CD14-positive monocyte (primary cell): Measurements from ENCODE around the gene ZNF69. TPM values are rescaled to one million over a fixed set of nuclear protein-coding genes. Genes with fewer than 3 reads are reported as not detected.
A peak's percentile ranks its signal among the peaks of the same experiment; 100 is the strongest.

Experiments
- DNase-seq, 3 donors: peaks; one replicate each; pipeline ENCODE4 v3.0.0-alpha.2; 2011 to 2022
- H2AFZ ChIP-seq: 2 replicates; pipeline ENCODE4 v1.6.0; 2012; ENCODE audit warnings: mild to moderate bottlenecking, low read depth, low read length, inconsistent platforms; ENCODE audit not compliant: insufficient read depth, poor library complexity, severe bottlenecking
- H3K27ac ChIP-seq, 2 donors: 1 replicate in 1 of 2; 2 replicates in 1 of 2; pipeline ENCODE4 v1.5.1; 2012 to 2013; ENCODE audit warnings: low read length in 2 of 2, control low read depth in 1 of 2, inconsistent platforms in 1 of 2, low read depth in 1 of 2, mild to moderate bottlenecking in 1 of 2
- H3K27me3 ChIP-seq, 2 donors: one replicate each; pipeline versions ENCODE4 v1.6.0 to v1.6.1; 2011 to 2013; ENCODE audit warnings: low read length in 2 of 2; ENCODE audit not compliant: control insufficient read depth in 2 of 2, insufficient read depth in 2 of 2
- H3K36me3 ChIP-seq, 2 donors: replicated peaks in 1 of 2; 1 replicate in 1 of 2; 2 replicates in 1 of 2; pipeline versions ENCODE4 v1.5.1 to v1.6.1; 2012 to 2013; ENCODE audit warnings: low read length in 2 of 2, control low read depth in 1 of 2, inconsistent platforms in 1 of 2, mild to moderate bottlenecking in 1 of 2; ENCODE audit not compliant: insufficient read depth in 2 of 2, control insufficient read depth in 1 of 2
- H3K4me1 ChIP-seq, 2 donors: 1 replicate in 1 of 2; 2 replicates in 1 of 2; pipeline versions ENCODE4 v1.5.1 to v1.6.1; 2012 to 2013; ENCODE audit warnings: low read length in 2 of 2, control low read depth in 1 of 2, inconsistent platforms in 1 of 2, mild to moderate bottlenecking in 1 of 2, moderate library complexity in 1 of 2; ENCODE audit not compliant: insufficient read depth in 2 of 2, control insufficient read depth in 1 of 2
- H3K4me2 ChIP-seq: replicated peaks from 2 replicates; pipeline ENCODE3; 2012; ENCODE audit warnings: low read length, moderate library complexity, mild to moderate bottlenecking; ENCODE audit not compliant: poor library complexity, severe bottlenecking; ENCODE audit errors: extremely low read depth
- H3K4me3 ChIP-seq, 3 experiments: fragments of 200-600 bp in 1 of 3; sonication (generic) in 1 of 3; replicated peaks in 1 of 3; 1 replicate in 2 of 3; 2 replicates in 1 of 3; pipeline ENCODE4 v1.5.1; 2011 to 2013; ENCODE audit warnings: low read length in 3 of 3, mild to moderate bottlenecking in 3 of 3, control low read depth in 2 of 3, low read depth in 2 of 3, inconsistent platforms in 1 of 3, moderate library complexity in 1 of 3
- H3K79me2 ChIP-seq: 2 replicates; pipeline ENCODE4 v1.6.0; 2012; ENCODE audit warnings: mild to moderate bottlenecking, control low read depth, inconsistent platforms, low read length, moderate library complexity; ENCODE audit not compliant: insufficient read depth
- H3K9ac ChIP-seq: 2 replicates; pipeline ENCODE4 v1.6.0; 2017; ENCODE audit warnings: low read length, mild to moderate bottlenecking; ENCODE audit not compliant: insufficient read depth, poor library complexity, severe bottlenecking
- H3K9me3 ChIP-seq, 2 donors: replicated peaks in 1 of 2; 1 replicate in 1 of 2; 2 replicates in 1 of 2; pipeline versions ENCODE4 v1.5.1 to v1.6.1; 2012 to 2013; ENCODE audit warnings: low read length in 2 of 2, control low read depth in 1 of 2; ENCODE audit not compliant: control insufficient read depth in 1 of 2, insufficient read depth in 1 of 2
- H4K20me1 ChIP-seq: 2 replicates; pipeline ENCODE4 v1.6.0; 2012; ENCODE audit warnings: mild to moderate bottlenecking, low read length, control low read depth, moderate library complexity; ENCODE audit not compliant: insufficient read depth
- H3K27ac Mint-ChIP-seq, 7 donors: one replicate each; pipeline ENCODE4 v1.8.0; 2020; ENCODE audit warnings: mild to moderate bottlenecking in 7 of 7, mixed read lengths in 7 of 7, moderate library complexity in 6 of 7, inconsistent platforms in 2 of 7
- H3K27me3 Mint-ChIP-seq, 3 donors: one replicate each; pipeline ENCODE4 v1.8.0; 2021 to 2022; ENCODE audit warnings: low read depth in 3 of 3, mild to moderate bottlenecking in 3 of 3, mixed read lengths in 3 of 3, moderate library complexity in 3 of 3, inconsistent platforms in 1 of 3
- H3K36me3 Mint-ChIP-seq, 2 donors: one replicate each; pipeline ENCODE4 v1.8.0; 2020; ENCODE audit warnings: mixed read lengths in 2 of 2, inconsistent platforms in 1 of 2, mild to moderate bottlenecking in 1 of 2
- H3K4me1 Mint-ChIP-seq: one replicate; pipeline ENCODE4 v1.8.0; 2020; ENCODE audit warnings: mild to moderate bottlenecking, mixed read lengths
- H3K4me3 Mint-ChIP-seq, 2 donors: one replicate each; pipeline ENCODE4 v1.8.0; 2020; ENCODE audit warnings: mild to moderate bottlenecking in 2 of 2, mixed read lengths in 2 of 2, moderate library complexity in 1 of 2
- H3K9me3 Mint-ChIP-seq, 7 donors: one replicate each; pipeline ENCODE4 v1.8.0; 2020 to 2022; ENCODE audit warnings: mixed read lengths in 7 of 7, mild to moderate bottlenecking in 6 of 7, moderate library complexity in 6 of 7, inconsistent platforms in 2 of 7
- CTCF ChIP-seq: fragments of 200-600 bp; IDR thresholded peaks from one replicate; pipeline ENCODE4 v1.8.0; 2022; ENCODE audit warnings: antibody characterized with exemption, mild to moderate bottlenecking
- WGBS: methylation state at CpG from one replicate; pipeline ENCODE4 v1.1.5; 2013; ENCODE audit warnings: missing lambda C conversion rate; ENCODE audit not compliant: insufficient coverage; 5-methylcytosine and 5-hydroxymethylcytosine counted together
- intact Hi-C, 2 donors: fragments of 100-400 bp; cut with micrococcal nuclease; formaldehyde crosslinking; loops; one replicate each; pipeline versions ENCODE4 v1.15.0 to v1.15.1; 2023
- polyA plus RNA-seq, 3 donors: library from polyadenylated mRNA; depleted of rRNA in 1 of 3; unstranded in 2 of 3; stranded (reverse) in 1 of 3; fragments of 300-500 nt in 2 of 3; fragments of >200 nt in 1 of 3; fragmentation: Illumina TruSeq in 2 of 3; gene quantifications; 1 replicate in 2 of 3; 2 replicates in 1 of 3; pipeline ENCODE4 v1.2.3, GENCODE V29; 2012 to 2021

The ZNF69 gene
- polyA plus RNA-seq, 3 donors, result 0.98 to 1.7 (median 1.1) TPM

GRCh38 chr19:11942008-11942842 lies 54.6 kb downstream of the ZNF69 start:
- H3K36me3 Mint-ChIP-seq, result peaks cover 70 to 86% of the 10 kb centered on the region in 2 donors
- intact Hi-C loops, result no loop called here
- no peak overlapping the region for H3K4me3 Mint-ChIP-seq
- no peak overlapping the region for H3K27ac ChIP-seq
- no peak for TF ChIP-seq CTCF
- DNase-seq, result no peak
- no peaks in the 10 kb centered on the region for H3K4me1 Mint-ChIP-seq
- peak overlapping the region in 1 of 3 experiments; percentile 51 for H3K4me3 ChIP-seq
- WGBS, result 100% methylated on average over 1 of the region's 10 CpGs
- no peak overlapping the region for H2AFZ ChIP-seq
- H3K27me3 Mint-ChIP-seq, result peaks cover 0 to 1% (median 0%) of the 10 kb centered on the region in 3 donors
- H3K4me1 ChIP-seq, result no peaks in the 10 kb centered on the region
- peaks cover 85 to 90% of the 10 kb centered on the region in 2 donors for H3K9me3 ChIP-seq
- H3K9me3 Mint-ChIP-seq, result peaks cover 66 to 93% (median 91%) of the 10 kb centered on the region in 7 donors
- no peaks in the 10 kb centered on the region for H4K20me1 ChIP-seq
- no peaks in the 10 kb centered on the region for H3K27me3 ChIP-seq
- peaks cover 73% of the 10 kb centered on the region for H3K79me2 ChIP-seq
- H3K9ac ChIP-seq, result no peak overlapping the region
- no peak overlapping the region for H3K27ac Mint-ChIP-seq
- peaks cover 30 to 87% of the 10 kb centered on the region in 2 donors for H3K36me3 ChIP-seq
- H3K4me2 ChIP-seq, result no peak overlapping the region

- TF ChIP-seq CTCF, result no peak
- H3K79me2 ChIP-seq, result peaks cover 67% of the 10 kb centered on the region
- H3K4me3 ChIP-seq, result peak overlapping the region in 1 of 3 experiments; percentile 51
- H3K4me1 Mint-ChIP-seq, result no peaks in the 10 kb centered on the region
- H3K27me3 ChIP-seq, result no peaks in the 10 kb centered on the region
- H3K4me1 ChIP-seq, result no peaks in the 10 kb centered on the region
- no peak overlapping the region for H3K4me3 Mint-ChIP-seq
- H3K27ac Mint-ChIP-seq, result no peak overlapping the region
- H3K36me3 Mint-ChIP-seq, result peaks cover 75 to 86% of the 10 kb centered on the region in 2 donors
- H3K9ac ChIP-seq, result no peak overlapping the region
- H3K27ac ChIP-seq, result no peak overlapping the region
- no peaks in the 10 kb centered on the region for H4K20me1 ChIP-seq
- H3K36me3 ChIP-seq, result peaks cover 35 to 87% of the 10 kb centered on the region in 2 donors
- no peak overlapping the region for H2AFZ ChIP-seq
- H3K4me2 ChIP-seq, result no peak overlapping the region
- DNase-seq, result no peak
- intact Hi-C loops, result no loop called here
- peaks cover 83 to 91% of the 10 kb centered on the region in 2 donors for H3K9me3 ChIP-seq
- peaks cover 68 to 93% (median 91%) of the 10 kb centered on the region in 7 donors for H3K9me3 Mint-ChIP-seq
- H3K27me3 Mint-ChIP-seq, result peaks cover 0 to 1% (median 0%) of the 10 kb centered on the region in 3 donors
These were observed 55.2 kb downstream of the ZNF69 start for GRCh38 chr19:11942843-11943108.
